GM21390 (cell line): Measurements from ENCODE around the gene KRT86.
"Not testable (repeated sequence)": the region's sequence is repeated elsewhere in the genome, so short reads cannot be mapped to it uniquely, and the experiment has no call there.

ENCODE experiments used
- ATAC-seq: cut with Tn5 transposase; IDR thresholded peaks from one replicate; pipeline ENCODE4 v1.9.1; 2021; ENCODE audit not compliant: unreplicated experiment

KRT86 gene

DNA sequence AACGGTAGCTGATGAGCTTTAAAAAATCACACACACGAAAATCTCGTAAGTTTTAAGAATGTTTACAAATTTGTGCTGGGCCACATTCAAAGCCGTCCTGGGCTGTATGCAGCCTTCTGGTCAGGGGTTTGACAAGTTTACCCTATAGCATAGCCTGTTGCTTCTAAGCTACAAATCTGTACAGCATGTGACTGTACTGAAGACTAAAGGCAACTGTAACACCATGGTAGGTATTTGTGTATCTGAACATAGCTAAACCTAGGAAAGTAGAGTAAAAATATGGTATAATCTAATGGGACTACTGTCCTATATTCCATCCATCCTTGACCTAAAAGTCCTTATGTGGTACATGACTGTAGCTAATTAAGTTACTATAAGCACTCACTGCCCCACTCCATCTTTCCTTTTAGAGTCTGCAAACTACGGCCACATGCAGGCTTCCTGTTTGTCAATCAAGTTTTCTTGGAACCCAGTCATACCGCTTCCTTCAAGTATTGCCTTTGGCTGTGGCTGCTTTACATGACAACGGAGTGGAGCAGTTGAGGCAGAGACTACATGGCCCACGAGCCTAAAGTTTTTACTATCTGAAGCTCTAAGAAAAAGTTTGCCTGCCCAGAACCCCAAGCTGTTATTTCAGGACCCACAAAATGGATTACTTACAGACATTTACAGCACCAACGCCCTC is 22.9 kb upstream of the KRT86 start:
- ATAC-seq: no peak

DNA sequence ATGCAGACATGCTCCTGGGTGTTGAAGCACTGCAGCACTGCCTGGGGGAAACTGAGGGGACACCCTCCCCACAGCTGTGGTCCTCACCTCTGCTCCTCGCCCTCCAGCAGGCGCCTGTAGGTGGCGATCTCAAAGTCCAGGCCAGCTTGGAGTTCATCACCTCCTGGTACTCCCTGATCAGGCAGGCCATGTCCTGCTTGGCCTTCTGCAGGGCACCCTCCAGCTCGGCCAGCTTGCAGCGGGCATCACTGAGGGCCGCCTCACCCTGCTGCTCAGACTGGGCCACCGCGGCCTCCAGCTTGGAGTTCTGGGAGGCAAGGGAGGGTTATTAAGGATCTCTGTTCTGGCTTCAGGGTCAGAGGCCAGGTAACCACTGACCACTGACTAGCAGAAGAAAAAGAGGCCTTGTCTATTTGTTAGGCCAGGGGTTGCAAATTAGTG is 22.2 kb upstream of the KRT86 start:
- not testable (repeated sequence) for ATAC-seq

DNA sequence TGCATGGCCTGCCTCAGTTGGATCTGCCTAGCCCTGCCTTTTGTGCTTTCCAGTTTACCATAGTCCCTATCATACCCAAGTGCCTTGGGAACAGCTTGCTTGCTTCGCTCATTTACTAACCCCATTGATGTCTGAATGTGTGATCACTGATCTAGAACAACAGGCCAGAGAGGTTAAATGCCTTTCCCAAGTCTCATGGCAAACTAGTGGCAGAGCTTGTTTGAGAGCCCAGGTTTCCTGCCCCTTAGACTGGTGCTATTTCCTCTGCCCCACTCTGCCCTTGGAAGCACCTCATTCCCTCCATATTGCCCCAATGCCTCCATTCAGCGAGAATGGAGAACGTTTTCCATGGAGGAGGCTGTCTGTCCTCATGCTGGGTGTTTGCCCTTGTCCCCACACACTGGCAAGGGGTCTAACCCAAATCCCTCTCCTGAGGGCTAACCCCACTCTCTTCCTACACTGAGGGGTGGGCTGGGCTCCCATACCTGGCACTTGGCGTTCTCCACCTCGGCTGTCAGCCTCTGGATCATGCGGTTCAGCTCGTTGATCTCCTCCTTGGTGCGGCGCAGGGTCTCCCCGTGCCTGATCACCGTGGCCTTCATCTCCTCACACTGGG is 21.6 kb upstream of the KRT86 start:
- ATAC-seq: no peak

DNA sequence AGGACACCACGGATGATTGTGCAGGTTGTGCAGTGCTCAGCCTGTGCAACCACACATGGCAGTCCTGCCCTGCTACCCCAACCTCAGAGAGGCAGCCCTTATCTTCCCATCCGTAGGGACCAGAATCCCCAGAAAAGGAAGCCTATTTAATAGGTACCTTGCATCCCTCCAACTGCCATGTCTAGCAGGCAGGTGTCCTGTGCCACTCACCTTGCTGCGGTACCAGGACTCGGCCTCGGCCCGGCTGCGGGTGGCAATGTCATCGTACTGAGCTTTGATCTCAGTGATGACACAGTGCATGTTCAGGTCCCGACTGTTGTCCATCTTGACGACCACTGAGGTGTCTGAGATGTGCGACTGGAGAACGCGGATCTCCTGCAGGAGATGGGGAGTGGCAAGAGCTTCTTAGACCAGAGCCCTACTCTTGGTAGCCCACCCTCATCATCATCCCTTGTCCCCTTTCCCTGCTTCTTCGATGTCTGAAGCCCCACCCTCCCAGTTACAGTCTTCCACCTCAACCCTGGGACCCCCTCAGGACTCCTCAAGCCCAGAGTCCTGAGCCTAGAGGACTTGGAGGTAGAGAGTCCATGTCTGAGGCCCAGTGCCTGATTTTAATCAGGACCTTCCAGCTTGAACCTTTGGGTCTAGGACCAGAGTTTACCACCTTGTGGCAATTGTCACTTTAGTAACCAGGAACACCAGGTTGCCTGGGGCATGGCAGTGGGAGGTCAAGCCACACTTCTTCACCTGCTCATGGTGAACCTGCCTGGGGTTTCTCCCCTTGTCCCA is 20.9 kb upstream of the KRT86 start:
- no peak for ATAC-seq

DNA sequence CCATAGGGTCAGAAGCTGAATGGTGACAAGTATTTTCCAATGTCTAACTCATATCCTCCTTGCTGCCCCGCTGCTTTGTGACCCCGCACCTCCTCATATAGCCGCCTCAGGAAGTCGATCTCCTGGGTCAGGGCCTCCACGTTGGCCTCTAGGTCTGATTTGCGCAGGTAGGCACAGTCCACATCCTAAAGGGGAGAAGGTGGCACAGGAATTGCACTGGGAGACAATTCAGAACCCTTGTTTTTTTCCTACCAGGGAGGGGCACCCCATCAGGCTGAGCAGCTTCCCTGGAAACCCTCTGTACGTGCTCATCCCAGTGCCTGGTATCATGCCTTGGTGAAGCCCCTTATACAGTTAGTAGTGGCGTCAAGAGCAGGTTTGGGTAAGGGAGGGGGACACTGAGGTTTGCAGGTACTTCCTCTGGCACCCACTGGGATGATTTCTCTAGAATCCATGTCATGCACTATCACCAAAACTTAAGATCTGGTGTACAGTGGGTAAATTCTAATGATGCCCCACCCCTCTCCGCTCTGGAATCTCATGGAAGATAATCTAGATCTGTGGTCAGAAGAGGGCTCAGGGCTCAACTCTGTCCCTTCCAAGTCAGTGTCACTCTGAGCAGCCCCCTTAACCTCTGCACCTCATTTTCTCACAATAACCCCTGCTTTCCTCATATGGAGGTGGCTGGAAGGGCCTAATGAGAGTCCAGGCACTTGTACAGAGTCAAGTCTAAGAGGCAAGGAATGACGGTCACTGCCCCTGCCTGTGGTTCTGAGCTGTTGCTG is 20.1 kb upstream of the KRT86 start:
- ATAC-seq: no peak

DNA sequence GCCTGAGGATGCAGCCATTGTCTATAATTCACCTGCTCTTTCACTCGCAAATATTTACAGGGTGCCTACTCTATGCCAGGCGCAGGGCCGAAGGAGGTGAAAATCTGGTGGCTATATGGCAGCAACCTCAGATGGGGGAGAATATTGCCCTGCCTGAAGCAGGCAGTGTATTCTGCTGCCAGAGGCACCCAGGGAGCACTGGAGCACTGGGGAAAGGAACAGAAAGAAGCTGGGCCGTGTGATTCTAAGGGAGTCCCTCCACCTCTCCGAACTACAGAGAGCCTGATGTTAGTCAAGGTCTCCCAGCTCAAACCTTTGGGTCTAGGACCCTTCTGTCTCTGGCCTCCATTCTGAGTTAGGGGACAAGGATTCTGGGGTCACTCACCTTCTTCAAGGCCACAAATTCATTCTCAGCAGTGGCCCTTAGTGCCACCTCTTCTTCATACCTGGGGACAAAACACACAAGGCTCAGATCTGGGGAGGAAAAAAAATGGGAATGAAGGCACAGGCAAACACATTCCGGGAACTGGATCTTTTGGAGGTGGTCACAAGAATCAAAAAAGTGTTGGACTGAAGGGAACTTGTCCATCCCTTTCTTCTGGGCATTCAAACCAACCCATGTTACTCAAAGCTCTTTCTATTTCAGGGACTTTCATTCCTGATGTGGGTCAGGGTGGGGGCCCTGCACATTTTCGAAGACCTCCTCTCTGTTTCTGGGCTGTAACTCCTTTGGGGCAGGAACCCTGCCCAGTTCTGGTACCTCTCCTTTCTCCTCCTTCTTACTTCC is 19.3 kb upstream of the KRT86 start:
- no peak for ATAC-seq

DNA sequence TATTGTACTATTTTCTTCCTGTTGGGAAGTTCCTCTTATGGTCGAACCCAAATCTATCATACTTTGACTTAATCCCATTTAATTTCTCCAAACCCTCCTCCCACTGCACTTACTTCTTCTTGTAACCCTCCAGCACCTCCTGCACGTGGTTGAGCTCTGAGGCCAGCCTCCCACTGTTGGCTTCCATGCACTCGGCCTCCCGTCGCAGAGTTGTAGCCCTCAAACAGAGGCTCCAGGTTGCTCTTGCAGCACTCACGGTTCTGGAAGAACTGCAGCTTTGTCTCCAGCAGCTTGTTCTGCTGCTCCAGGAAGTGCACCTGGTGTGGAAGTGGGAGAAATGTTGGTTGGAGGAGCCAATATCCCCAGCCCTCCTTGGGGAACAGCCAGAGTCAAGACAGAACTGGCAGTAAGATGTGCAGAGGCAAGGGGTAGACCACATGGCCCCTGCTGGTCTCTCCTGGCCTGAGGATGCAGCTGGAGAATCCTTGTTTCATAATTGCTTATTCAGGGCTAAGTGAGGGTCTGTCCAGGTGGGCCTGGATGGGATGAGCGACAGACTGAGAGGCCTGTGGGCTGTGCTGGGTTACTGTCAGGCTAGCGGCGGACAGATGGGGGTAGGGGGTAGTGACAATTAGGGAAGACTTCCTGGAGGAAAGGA is 18.4 kb upstream of the KRT86 start:
- ATAC-seq: no peak

DNA sequence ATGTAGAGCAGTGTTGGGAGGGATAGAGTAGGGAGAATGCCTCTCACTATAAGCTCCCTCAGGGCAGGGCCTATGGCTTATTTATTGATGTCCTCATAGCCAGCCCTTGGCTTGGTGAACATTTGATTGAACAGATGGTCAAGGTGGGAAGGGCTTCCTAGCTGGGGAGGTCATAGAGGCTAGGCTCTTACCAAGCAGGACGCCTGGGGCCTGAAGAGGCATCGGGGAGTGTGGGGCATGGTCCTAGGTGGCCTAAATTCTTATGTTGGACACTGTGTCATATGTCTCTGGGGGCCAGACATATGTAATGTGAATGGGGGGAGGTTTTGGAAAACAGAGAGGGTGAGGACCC is 17.9 kb upstream of the KRT86 start:
- ATAC-seq: no peak

DNA sequence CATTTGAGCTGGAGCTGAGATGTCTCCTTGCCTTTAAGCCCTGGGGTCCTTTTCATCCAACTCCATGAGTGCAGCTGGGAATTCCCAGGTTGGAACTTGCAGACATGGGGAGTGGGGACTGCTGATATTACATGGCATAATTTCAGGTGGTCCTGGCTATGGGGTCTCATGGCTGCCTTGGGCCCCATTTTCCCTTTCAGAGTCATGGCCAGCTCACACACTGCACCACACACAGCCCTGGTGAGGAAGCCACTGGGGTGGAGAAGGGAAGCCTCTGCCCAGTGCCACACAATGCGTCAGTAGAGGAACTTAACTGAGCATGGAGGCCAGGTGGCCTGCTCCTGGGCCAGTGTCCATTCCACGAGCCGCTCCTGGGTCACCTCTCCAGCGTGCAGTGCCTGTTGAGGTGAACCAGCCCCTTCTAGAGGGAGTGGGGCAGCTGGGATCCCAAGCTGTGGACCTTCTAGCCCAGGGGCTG is 17.3 kb upstream of the KRT86 start:
- ATAC-seq: no peak

DNA sequence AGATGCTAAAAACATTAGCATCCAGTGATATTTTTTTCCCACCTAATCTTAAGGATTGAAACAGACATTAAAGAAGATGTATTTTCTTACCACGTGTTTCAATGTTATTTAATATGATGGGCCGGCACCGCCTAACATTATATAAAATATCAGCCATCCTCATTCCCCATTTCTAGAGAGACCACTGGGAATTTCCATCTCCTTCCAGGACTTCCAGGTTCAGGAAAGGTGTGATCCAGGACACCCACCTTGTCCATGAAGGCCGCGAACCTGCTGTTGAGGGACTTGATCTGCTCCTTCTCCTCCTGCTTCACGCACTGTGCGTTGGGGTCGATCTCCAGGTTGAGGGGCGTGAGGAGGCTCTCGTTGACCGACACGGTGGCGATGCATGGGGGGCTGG is 16.5 kb upstream of the KRT86 start:
- ATAC-seq: not testable (repeated sequence)

DNA sequence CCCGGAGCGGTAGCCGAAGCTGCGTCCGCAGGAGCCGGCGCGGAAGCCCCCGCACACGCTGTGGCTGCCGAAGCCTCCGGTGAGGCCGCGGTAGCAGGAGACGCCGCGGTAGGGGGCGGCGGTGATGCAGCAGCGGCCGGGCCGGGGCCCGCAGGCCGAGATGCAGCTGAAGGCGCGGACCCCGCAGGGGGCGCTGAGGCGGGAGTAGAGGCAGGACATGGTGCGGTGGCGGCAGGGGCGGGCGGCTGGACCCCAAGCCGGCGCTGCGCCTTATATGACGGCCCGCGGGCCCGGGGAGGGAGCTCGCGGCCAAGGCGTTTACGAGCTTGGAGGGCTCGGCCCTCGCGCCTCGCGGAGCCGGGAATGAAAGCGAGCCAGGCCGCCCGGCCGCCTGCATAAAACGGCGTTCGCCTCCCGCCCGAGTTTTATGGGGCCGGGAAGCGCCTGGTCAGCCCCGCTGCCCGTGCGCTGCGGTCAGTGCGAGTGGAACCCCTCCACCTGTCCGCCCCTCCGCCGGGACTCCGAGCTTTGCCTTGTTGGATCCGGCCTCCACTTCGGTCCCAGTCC is 16.0 kb upstream of the KRT86 start:
- ATAC-seq: no peak

DNA sequence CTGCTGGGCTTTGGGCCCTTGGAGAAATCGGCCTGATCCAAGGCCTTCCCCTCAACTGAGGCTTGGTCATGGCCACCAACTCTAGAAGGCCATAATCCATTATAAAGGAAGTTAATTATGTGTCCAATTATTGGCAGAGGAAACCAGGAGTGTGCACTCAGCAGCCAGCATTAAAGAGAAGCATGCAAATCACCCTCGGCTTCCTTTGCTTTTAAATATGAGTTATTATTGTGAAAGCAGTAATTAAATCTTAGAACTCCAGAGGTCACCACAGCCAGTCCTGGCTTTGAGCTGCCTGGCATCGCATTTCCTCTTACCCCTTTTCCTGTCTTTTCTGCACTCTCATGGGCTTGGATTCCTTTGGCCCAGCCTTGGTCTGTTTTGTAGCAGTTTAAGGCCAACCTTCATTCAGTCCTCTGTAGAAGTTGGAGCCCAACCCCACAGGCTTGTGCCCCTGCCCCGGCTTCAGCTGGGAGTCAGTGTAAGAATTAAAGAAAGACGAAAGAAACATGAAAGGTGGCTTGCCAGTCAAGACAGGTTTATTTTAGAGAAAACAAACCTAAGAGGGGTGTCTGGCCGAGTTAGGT is 14.7 kb upstream of the KRT86 start:
- ATAC-seq: no peak

DNA sequence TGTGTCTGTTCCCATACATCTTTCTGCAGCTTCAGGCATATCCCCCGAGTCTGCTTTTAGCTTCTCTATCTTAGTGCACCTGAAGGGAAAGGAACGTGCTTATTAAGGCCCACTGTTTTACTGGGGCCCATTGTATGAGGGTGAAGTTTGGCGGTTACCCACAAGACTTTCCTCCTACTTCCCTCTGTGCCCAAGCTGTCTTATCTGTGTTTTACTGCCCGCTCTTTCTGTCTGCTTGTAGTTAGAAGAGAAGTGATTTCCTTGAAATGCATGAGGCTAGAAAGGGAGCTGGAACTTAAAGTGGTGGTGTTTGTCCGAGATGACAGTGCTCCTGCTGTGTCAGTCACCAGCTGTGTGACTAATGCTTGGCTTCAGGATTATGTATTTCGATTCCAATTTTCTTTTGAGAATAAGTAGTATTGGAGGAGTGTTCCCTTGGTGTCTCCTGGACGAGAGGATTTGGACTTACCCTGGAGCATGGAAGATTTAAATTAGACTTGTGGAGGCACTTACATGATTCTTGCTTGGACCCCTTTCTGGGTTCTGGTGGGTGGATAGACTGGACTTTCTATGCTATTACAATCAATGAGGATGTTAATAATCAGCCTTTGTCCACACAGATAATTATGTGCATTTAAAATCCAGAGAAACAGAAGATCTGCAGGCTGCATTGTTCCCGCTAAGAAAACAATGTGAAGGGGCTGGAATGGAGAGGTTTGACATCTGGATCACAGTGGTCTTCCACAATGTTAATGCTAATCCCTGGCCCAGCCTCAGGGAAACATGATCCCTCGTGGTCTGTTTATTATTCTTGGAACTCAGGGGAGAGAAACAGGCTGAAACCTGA is 13.9 kb upstream of the KRT86 start:
- no peak for ATAC-seq

DNA sequence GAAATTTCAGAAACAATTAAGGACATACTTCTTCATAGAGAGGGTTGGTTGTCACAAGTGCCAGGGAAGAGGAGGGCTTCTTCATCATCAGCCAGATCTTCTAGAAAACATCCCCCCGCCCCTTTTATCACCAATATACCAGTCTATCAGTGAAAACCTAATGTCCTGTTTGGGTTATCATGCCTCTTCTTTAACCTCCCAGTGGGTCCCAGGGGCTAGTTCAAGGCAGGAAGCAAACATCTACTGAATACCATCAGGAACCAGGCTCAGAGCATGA is 13.3 kb upstream of the KRT86 start:
- no peak for ATAC-seq

DNA sequence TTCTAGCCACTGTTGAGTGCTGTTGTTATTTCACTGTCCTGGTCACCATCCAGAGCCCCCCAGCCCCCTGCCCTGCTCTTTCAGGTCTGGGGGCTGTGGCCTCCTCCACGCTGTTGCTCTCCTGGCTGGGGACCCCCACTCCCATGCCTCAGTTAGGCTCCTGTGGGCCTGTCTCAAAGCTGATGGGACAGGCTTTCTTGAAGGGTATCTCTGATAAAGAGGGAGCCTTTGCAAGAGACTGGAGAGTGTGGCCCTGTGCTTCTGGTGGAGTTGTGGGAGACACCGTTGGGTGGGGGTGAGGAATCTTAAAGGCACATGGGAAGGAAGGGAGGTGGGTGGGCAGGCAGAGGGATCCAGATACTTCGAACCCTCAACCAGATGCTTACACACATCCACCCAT is 12.2 kb upstream of the KRT86 start:
- no peak for ATAC-seq

DNA sequence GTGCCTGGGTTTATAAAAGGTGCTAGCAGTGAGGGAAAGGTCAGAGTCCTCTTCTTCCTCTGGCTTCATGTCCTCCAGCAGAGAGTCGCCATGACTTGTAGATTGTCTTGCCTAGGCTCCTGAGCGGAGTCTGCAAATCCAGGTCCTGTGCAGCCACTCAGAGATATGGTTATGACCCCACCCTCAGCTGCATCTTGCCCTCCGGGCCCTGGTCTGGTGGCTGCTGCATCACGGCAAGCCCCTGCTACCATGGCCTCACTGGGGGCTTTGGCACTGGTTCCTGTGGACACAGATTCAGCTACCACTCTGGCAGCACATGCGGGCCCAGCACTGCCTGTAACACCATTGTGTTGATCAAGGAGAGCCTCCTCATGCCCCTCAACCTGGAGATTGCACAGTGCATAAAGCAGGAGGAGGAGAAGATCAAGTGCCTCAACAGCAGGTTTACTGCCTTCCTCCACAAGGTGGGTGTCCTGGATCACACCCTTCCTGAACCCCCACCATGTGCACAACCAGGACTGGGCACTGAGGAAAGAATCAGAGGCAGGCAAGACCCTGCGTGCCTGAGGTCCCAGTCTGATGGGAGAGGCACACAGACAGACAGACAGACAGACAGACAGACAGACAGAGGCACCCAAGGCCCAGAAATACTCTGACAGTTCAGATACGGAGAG is 10.5 kb upstream of the KRT86 start:
- no peak for ATAC-seq

DNA sequence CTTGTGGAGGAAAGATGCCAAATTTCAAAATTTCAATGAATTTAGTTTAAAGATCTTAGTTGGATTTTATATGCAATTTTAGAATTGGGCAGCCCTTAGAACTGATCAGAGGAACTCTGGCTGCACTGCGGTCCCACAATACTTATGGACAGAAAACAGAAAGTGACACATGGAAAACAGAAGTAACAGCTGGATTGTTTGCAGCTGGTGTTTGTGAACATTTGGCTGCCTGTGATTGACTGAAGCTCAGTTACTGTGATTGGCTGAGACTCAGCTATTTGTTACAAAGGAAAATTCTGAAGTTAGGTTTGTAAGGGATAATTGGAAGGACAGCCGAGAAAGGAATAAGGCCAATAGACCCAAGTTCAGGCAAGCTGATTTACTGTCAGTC is 10.0 kb upstream of the KRT86 start:
- ATAC-seq: no peak

DNA sequence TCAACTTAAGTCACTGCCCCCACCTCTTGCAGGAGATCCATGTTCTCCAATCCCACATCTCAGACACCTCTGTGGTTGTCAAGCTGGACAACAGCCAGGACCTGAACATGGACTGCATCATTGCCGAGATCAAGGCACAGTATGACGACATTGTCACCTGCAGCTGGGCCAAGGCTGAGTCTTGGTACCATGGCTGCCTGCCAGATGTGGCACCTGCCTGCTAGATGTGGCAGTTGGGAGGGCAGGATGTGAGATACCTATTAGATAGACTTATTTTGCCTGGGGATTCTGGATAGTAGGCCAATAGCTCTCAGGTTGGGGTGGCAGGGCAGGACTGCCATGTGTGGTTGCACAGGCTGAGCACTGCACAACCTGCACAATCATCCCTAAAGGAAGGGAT is 7.9 kb upstream of the KRT86 start:
- no peak for ATAC-seq
